Dendritic cell treated with granulocyte-macrophage colony-stimulating factor and Interleukin-4, amounts not matched to agents 40 ng/mL and 50 ng/mL, for 4 days (primary cell): ENCODE measurements around the gene FAM89A.
"Not testable (repeated sequence)": the region's sequence is repeated elsewhere in the genome, so short reads cannot be mapped to it uniquely, and the experiment has no call there.

Experiments used
- H3K27ac Mint-ChIP-seq: one replicate; pipeline ENCODE4 v1.8.0; 2022; ENCODE audit warnings: mild to moderate bottlenecking, mixed read lengths
- H3K27me3 Mint-ChIP-seq: one replicate; pipeline ENCODE4 v1.8.0; 2022; ENCODE audit warnings: mild to moderate bottlenecking, mixed read lengths
- H3K36me3 Mint-ChIP-seq: one replicate; pipeline ENCODE4 v1.8.0; 2022; ENCODE audit warnings: low read depth, mixed read lengths
- H3K4me1 Mint-ChIP-seq: one replicate; pipeline ENCODE4 v1.8.0; 2022; ENCODE audit warnings: low read depth, mixed read lengths
- H3K4me3 Mint-ChIP-seq: one replicate; pipeline ENCODE4 v1.8.0; 2022; ENCODE audit warnings: mild to moderate bottlenecking, moderate library complexity, mixed read lengths
- H3K9me3 Mint-ChIP-seq: one replicate; pipeline ENCODE4 v1.8.0; 2022; ENCODE audit warnings: mixed read lengths
- intact Hi-C: fragments of 100-400 bp; cut with micrococcal nuclease; formaldehyde crosslinking; loops from one replicate; pipeline ENCODE4 v1.15.0; 2022

Gene FAM89A

GRCh38 chr1:231013391-231014015 lies 26.6 kb downstream of the FAM89A start:
- intact Hi-C loops = no loop called here
- Mint-ChIP-seq H3K27ac (no peak overlapping the region), H3K4me3 (no peak overlapping the region), H3K9me3 (no peaks in the 10 kb centered on the region), H3K36me3 (no peaks in the 10 kb centered on the region), H3K4me1 (no peaks in the 10 kb centered on the region), H3K27me3 (no peaks in the 10 kb centered on the region)

GRCh38 chr1:231011963-231012362 lies 28.1 kb downstream of the FAM89A start:
- Mint-ChIP-seq H3K27me3 (no peaks in the 10 kb centered on the region), H3K4me3 (no peak overlapping the region), H3K9me3 (no peaks in the 10 kb centered on the region), H3K4me1 (no peaks in the 10 kb centered on the region), H3K36me3 (no peaks in the 10 kb centered on the region), H3K27ac (no peak overlapping the region)
- intact Hi-C loops = no loop called here

- Mint-ChIP-seq H3K27ac (no peak overlapping the region), H3K36me3 (no peaks in the 10 kb centered on the region), H3K27me3 (no peaks in the 10 kb centered on the region), H3K4me3 (no peak overlapping the region), H3K4me1 (no peaks in the 10 kb centered on the region), H3K9me3 (peaks cover 4% of the 10 kb centered on the region)
- intact Hi-C loops = no loop called here
These were observed 28.7 kb downstream of the FAM89A start for GRCh38 chr1:231011360-231011759.

GRCh38 chr1:231007535-231007934 lies 32.5 kb downstream of the FAM89A start:
- intact Hi-C loops, H3K4me3 Mint-ChIP-seq, H3K36me3 Mint-ChIP-seq, H3K4me1 Mint-ChIP-seq, H3K27ac Mint-ChIP-seq, H3K27me3 Mint-ChIP-seq: not testable (repeated sequence)
- H3K9me3 Mint-ChIP-seq = peaks cover 43% of the 10 kb centered on the region

- no peak overlapping the region for H3K27ac Mint-ChIP-seq
- intact Hi-C loops = no loop called here
- peaks cover 9% of the 10 kb centered on the region for H3K4me1 Mint-ChIP-seq
- no peaks in the 10 kb centered on the region for H3K36me3 Mint-ChIP-seq
- peaks cover 47% of the 10 kb centered on the region for H3K9me3 Mint-ChIP-seq
- H3K27me3 Mint-ChIP-seq = no peaks in the 10 kb centered on the region
- no peak overlapping the region for H3K4me3 Mint-ChIP-seq
These were observed 38.2 kb downstream of the FAM89A start for GRCh38 chr1:231001892-231002291.

GRCh38 chr1:231000639-231001038 lies 39.4 kb downstream of the FAM89A start:
- Mint-ChIP-seq H3K36me3 (no peaks in the 10 kb centered on the region), H3K27me3 (no peaks in the 10 kb centered on the region), H3K4me1 (peaks cover 9% of the 10 kb centered on the region), H3K4me3 (no peak overlapping the region), H3K27ac (no peak overlapping the region), H3K9me3 (peaks cover 35% of the 10 kb centered on the region)
- intact Hi-C loops = no loop called here

GRCh38 chr1:231000201-231000600 lies 39.9 kb downstream of the FAM89A start:
- intact Hi-C loops = no loop called here

GRCh38 chr1:230994860-230995259 lies 45.2 kb downstream of the FAM89A start:
- Mint-ChIP-seq H3K27me3 (no peaks in the 10 kb centered on the region), H3K27ac (no peak overlapping the region), H3K36me3 (peaks cover 27% of the 10 kb centered on the region), H3K4me1 (peaks cover 15% of the 10 kb centered on the region), H3K4me3 (no peak overlapping the region), H3K9me3 (no peaks in the 10 kb centered on the region)
- intact Hi-C loops = no loop called here

More at GRCh38 chr1:231000201-231000600, 39.9 kb downstream of the FAM89A start:
- no peaks in the 10 kb centered on the region for H3K27me3 Mint-ChIP-seq
- H3K27ac Mint-ChIP-seq = no peak overlapping the region
- H3K36me3 Mint-ChIP-seq = no peaks in the 10 kb centered on the region
- H3K4me1 Mint-ChIP-seq = peaks cover 9% of the 10 kb centered on the region
- no peak overlapping the region for H3K4me3 Mint-ChIP-seq
- H3K9me3 Mint-ChIP-seq = peaks cover 31% of the 10 kb centered on the region

GRCh38 chr1:230992100-230992774 lies 47.8 kb downstream of the FAM89A start:
- Mint-ChIP-seq H3K9me3 (no peaks in the 10 kb centered on the region), H3K4me1 (peaks cover 6% of the 10 kb centered on the region), H3K27ac (no peak overlapping the region), H3K27me3 (no peaks in the 10 kb centered on the region), H3K36me3 (peaks cover 43% of the 10 kb centered on the region), H3K4me3 (no peak overlapping the region)
- intact Hi-C loops = no loop called here

- Mint-ChIP-seq H3K27me3 (no peaks in the 10 kb centered on the region), H3K4me1 (peaks cover 25% of the 10 kb centered on the region), H3K4me3 (no peak overlapping the region), H3K27ac (no peak overlapping the region), H3K36me3 (peaks cover 76% of the 10 kb centered on the region), H3K9me3 (no peaks in the 10 kb centered on the region)
- intact Hi-C loops = loop anchor here (10.0 kb wide), 1 partner anchor 343 kb away; the partner anchor contains the start of gene COG2
These were observed 52.6 kb downstream of the FAM89A start for GRCh38 chr1:230987448-230987847.

- H3K4me1 Mint-ChIP-seq = peaks cover 25% of the 10 kb centered on the region
- peaks cover 71% of the 10 kb centered on the region for H3K36me3 Mint-ChIP-seq
- no peak overlapping the region for H3K4me3 Mint-ChIP-seq
- no peak overlapping the region for H3K27ac Mint-ChIP-seq
- no peaks in the 10 kb centered on the region for H3K9me3 Mint-ChIP-seq
- no peaks in the 10 kb centered on the region for H3K27me3 Mint-ChIP-seq
- intact Hi-C loops = loop anchor here (10.0 kb wide), 1 partner anchor 342 kb away; the partner anchor contains the start of gene COG2
These were observed 53.1 kb downstream of the FAM89A start for GRCh38 chr1:230986976-230987375.

GRCh38 chr1:230985711-230986110 lies 54.3 kb downstream of the FAM89A start:
- no peak overlapping the region for H3K4me3 Mint-ChIP-seq
- intact Hi-C loops = loop anchor here (10.0 kb wide), 1 partner anchor 341 kb away; the partner anchor contains the start of gene COG2
- no peak overlapping the region for H3K27ac Mint-ChIP-seq
- no peaks in the 10 kb centered on the region for H3K27me3 Mint-ChIP-seq
- H3K36me3 Mint-ChIP-seq = peaks cover 58% of the 10 kb centered on the region
- peaks cover 19% of the 10 kb centered on the region for H3K4me1 Mint-ChIP-seq
- H3K9me3 Mint-ChIP-seq = no peaks in the 10 kb centered on the region

- H3K9me3 Mint-ChIP-seq = not testable (repeated sequence)
- peaks cover 19% of the 10 kb centered on the region for H3K4me1 Mint-ChIP-seq
These were observed 55.2 kb downstream of the FAM89A start for GRCh38 chr1:230984622-230985515.

GRCh38 chr1:230983811-230984210 lies 56.2 kb downstream of the FAM89A start:
- Mint-ChIP-seq H3K4me3 (no peak overlapping the region), H3K27ac (peak overlapping the region; percentile 46), H3K9me3 (no peaks in the 10 kb centered on the region), H3K36me3 (peaks cover 56% of the 10 kb centered on the region), H3K4me1 (peaks cover 19% of the 10 kb centered on the region), H3K27me3 (no peaks in the 10 kb centered on the region)
- intact Hi-C loops = loop anchor here (5.0 to 10.0 kb wide), 2 partner anchors 53 to 339 kb away; partner anchors contain the start of gene COG2

More at GRCh38 chr1:230984622-230985515, 55.2 kb downstream of the FAM89A start:
- peaks cover 55% of the 10 kb centered on the region for H3K36me3 Mint-ChIP-seq
- H3K4me3 Mint-ChIP-seq, H3K27me3 Mint-ChIP-seq: not testable (repeated sequence)
- H3K27ac Mint-ChIP-seq = peak overlapping the region; percentile 46
- intact Hi-C loops = loop anchor here (5.0 to 10.0 kb wide), 2 partner anchors 52 to 340 kb away; partner anchors contain the start of gene COG2
